GM12801 (cell line): ENCODE results near the gene ELL3.
"Not testable (repeated sequence)": the region's sequence is repeated elsewhere in the genome, so short reads cannot be mapped to it uniquely, and the experiment has no call there.

ENCODE experiments used
- TF ChIP-seq, protein P1 (sequence below): IDR thresholded peaks from one replicate; pipeline ENCODE4 v1.5.1; 2011; ENCODE audit warnings: control low read depth; ENCODE audit not compliant: insufficient read length; ENCODE audit errors: extremely low read depth

Gene ELL3

GRCh38 chr15:43751885-43752284 is 24.9 kb downstream of the ELL3 start:
- TF ChIP-seq, protein P1, sequence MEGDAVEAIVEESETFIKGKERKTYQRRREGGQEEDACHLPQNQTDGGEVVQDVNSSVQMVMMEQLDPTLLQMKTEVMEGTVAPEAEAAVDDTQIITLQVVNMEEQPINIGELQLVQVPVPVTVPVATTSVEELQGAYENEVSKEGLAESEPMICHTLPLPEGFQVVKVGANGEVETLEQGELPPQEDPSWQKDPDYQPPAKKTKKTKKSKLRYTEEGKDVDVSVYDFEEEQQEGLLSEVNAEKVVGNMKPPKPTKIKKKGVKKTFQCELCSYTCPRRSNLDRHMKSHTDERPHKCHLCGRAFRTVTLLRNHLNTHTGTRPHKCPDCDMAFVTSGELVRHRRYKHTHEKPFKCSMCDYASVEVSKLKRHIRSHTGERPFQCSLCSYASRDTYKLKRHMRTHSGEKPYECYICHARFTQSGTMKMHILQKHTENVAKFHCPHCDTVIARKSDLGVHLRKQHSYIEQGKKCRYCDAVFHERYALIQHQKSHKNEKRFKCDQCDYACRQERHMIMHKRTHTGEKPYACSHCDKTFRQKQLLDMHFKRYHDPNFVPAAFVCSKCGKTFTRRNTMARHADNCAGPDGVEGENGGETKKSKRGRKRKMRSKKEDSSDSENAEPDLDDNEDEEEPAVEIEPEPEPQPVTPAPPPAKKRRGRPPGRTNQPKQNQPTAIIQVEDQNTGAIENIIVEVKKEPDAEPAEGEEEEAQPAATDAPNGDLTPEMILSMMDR = no peak

DNA sequence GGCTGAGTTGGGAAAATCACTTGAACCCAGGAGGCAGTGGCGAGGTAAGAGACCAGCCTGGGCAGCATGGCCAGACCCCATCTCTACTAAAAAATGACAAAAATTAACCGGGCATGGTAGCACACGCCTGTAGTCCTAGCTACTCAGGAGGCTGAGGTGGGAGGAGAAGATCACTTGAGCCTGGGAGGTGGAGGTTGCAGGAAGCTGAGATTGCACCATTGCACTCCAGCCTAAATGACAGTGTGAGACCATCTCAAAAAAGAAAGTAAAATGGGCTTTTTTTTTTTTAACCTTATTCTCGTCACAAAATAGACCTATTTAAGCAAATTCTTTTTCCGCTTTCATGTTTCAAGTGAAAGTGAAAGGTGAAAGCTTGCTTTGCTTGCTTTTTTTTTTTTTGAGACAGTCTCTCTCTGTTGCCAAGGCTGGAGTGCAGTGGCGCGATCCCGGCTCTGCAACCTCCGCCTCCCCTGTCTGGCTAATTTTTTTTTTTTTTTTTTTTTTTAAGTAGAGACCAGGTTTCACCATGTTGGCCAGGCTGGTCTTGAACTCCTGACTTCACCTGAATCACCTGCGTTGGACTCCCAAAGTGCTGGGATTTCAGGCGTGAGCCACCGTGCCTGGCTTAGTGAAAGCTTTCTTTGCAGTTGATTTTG is 26.9 kb downstream of the ELL3 start:
- TF ChIP-seq, protein P1 = no peak

DNA sequence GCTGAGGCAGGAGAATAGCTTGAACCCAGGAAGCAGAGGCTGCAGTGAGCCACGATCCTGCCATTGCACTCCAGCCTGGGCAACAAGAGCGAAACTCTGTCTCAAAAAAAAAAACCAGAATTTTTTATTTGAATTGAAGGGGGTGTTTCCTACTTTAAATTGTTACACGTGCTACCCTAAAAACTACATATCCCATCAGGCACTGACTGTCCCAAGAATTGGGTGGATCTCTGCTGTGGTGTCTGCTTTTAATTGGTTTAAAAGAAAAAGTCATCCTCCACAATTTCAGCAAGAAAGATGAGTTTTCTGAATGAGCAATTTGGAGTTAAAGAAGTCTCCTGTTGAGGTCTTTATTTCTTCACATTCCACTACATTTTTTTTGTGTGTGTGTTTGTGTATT is 28.4 kb downstream of the ELL3 start:
- TF ChIP-seq, protein P1 = no peak

DNA sequence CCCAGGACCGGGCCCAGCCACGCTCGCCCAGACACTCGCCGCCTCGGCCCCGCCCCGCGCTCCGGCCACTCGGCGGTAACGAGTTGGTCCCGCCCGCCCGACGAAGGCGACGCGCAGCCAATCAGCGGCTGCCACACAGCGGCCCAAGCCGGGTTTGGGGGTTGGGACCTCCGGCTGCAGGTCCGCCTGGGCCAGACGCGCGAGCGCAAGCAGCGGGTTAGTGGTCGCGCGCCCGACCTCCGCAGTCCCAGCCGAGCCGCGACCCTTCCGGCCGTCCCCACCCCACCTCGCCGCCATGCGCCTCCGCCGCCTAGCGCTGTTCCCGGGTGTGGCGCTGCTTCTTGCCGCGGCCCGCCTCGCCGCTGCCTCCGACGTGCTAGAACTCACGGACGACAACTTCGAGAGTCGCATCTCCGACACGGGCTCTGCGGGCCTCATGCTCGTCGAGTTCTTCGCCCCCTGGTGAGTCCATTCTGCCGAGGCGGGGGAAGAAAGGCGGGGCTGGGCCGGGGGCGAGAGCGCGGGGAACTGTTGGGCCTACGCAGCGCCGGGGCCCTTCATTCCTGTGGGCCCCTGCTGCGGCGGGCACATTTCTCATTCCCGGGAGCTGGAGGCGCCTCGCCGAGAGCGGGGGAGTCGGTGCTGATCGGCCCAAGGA is 30.4 kb downstream of the ELL3 start, which contains the start of gene PDIA3:
Gene PDIA3, plus strand, starts transcription at position 194 of the 658 bp plus-strand sequence. Its CDS starts 102 bp downstream, at position 296.
- TF ChIP-seq, protein P1 = not testable (repeated sequence)

- TF ChIP-seq, protein P1 = no peak
These were observed 41.4 kb downstream of the ELL3 start for GRCh38 chr15:43735416-43735815.

DNA sequence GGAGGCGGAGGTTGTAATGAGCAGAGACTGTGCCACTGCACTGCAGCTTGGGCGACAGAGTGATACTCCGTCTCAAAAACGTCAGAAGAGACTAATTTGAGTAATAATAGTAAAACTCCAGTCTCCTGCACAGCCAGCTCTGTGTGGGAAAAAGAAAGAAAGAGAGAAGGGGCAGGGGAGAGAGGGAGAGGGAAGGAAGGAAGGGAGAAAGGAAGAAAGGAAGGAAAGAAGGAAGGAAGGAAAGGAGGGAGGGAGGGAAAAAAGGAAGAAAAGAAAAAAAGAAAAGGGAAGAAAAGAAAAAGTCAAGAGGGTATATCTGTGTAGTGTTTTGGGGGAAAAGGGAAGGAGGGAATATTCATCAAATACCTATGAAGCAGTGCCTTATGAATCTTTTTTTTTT is 53.6 kb downstream of the ELL3 start:
- TF ChIP-seq, protein P1 = no peak
